ENCODE results near the gene MPRIP. TPM values are rescaled to one million over a fixed set of nuclear protein-coding genes. Genes with fewer than 3 reads are reported as not detected.

Gene MPRIP
- total RNA-seq, 1 donor: 127 TPM

GRCh38 chr17:17200311-17200710 lies 158.1 kb downstream of the MPRIP start:
- no peak for DNase-seq (ENCODE audit: low read depth in 2 of 3, low spot score in 2 of 3)

- DNase-seq (ENCODE audit: low read depth in 2 of 3, low spot score in 2 of 3): no peak
These were observed 158.6 kb downstream of the MPRIP start for GRCh38 chr17:17200831-17201230.

- no peak for DNase-seq (ENCODE audit: low read depth in 2 of 3, low spot score in 2 of 3)
These were observed 159.0 kb downstream of the MPRIP start for GRCh38 chr17:17201271-17201670.

- no peak for DNase-seq (ENCODE audit: low read depth in 2 of 3, low spot score in 2 of 3)
These were observed 159.7 kb downstream of the MPRIP start for GRCh38 chr17:17201907-17202306.

GRCh38 chr17:17203173-17203730 lies 161.0 kb downstream of the MPRIP start:
- DNase-seq (ENCODE audit: low read depth in 2 of 3, low spot score in 2 of 3): no peak

GRCh38 chr17:17204041-17204591 lies 161.9 kb downstream of the MPRIP start:
- no peak for DNase-seq (ENCODE audit: low read depth in 2 of 3, low spot score in 2 of 3)

GRCh38 chr17:17204635-17205231 lies 162.5 kb downstream of the MPRIP start:
- no peak for DNase-seq (ENCODE audit: low read depth in 2 of 3, low spot score in 2 of 3)

GRCh38 chr17:17205368-17206123 lies 163.3 kb downstream of the MPRIP start:
- DNase-seq (ENCODE audit: low read depth in 2 of 3, low spot score in 2 of 3): peak in 2 of 3 donors; percentile 42 to 51

- peak; percentile 84 to 91 (median 87) for DNase-seq (ENCODE audit: low read depth in 2 of 3, low spot score in 2 of 3)
These were observed 164.1 kb downstream of the MPRIP start, which contains the start of gene PLD6 for GRCh38 chr17:17206124-17206912. PLD6 (minus strand) TSS chr17:17206333; CDS start chr17:17206286, 47 bp downstream.

GRCh38 chr17:17206913-17207335 lies 164.7 kb downstream of the MPRIP start:
- DNase-seq (ENCODE audit: low read depth in 2 of 3, low spot score in 2 of 3): no peak

GRCh38 chr17:17207998-17208397 lies 165.7 kb downstream of the MPRIP start:
- DNase-seq (ENCODE audit: low read depth in 2 of 3, low spot score in 2 of 3): no peak

- no peak for DNase-seq (ENCODE audit: low read depth in 2 of 3, low spot score in 2 of 3)
These were observed 171.5 kb downstream of the MPRIP start for GRCh38 chr17:17213775-17214174.

- DNase-seq (ENCODE audit: low read depth in 2 of 3, low spot score in 2 of 3): no peak
These were observed 172.6 kb downstream of the MPRIP start for GRCh38 chr17:17214646-17215436.

GRCh38 chr17:17215575-17215974 lies 173.3 kb downstream of the MPRIP start:
- no peak for DNase-seq (ENCODE audit: low read depth in 2 of 3, low spot score in 2 of 3)

- DNase-seq (ENCODE audit: low read depth in 2 of 3, low spot score in 2 of 3): no peak
These were observed 174.0 kb downstream of the MPRIP start for GRCh38 chr17:17216236-17216635.

GRCh38 chr17:17216776-17217175 lies 174.5 kb downstream of the MPRIP start:
- no peak for DNase-seq (ENCODE audit: low read depth in 2 of 3, low spot score in 2 of 3)

- no peak for DNase-seq (ENCODE audit: low read depth in 2 of 3, low spot score in 2 of 3)
These were observed 175.7 kb downstream of the MPRIP start for GRCh38 chr17:17217995-17218394.

GRCh38 chr17:17220529-17220928 lies 178.3 kb downstream of the MPRIP start:
- no peak for DNase-seq (ENCODE audit: low read depth in 2 of 3, low spot score in 2 of 3)

- DNase-seq (ENCODE audit: low read depth in 2 of 3, low spot score in 2 of 3): no peak
These were observed 179.1 kb downstream of the MPRIP start for GRCh38 chr17:17221329-17221728.

GRCh38 chr17:17223736-17224135 lies 181.5 kb downstream of the MPRIP start:
- no peak for DNase-seq (ENCODE audit: low read depth in 2 of 3, low spot score in 2 of 3)

Data from hematopoietic multipotent progenitor cell (in vitro differentiated cells).